Mesodermal cell (in vitro differentiated cells): Measurements from ENCODE around the gene SLC66A2.

Experiments
- H3K27ac ChIP-seq: 2 replicates; pipeline ENCODE4 v1.7.0; 2013; ENCODE audit warnings: mild to moderate bottlenecking, low read depth, low read length, moderate library complexity; ENCODE audit not compliant: severe bottlenecking
- H3K36me3 ChIP-seq: 2 replicates; pipeline ENCODE4 v1.7.1; 2013; ENCODE audit warnings: mild to moderate bottlenecking, low read length, moderate library complexity; ENCODE audit not compliant: control insufficient read depth, insufficient read depth
- H3K4me1 ChIP-seq: one replicate; pipeline ENCODE4 v1.7.1; 2013; ENCODE audit warnings: mild to moderate bottlenecking, low read length; ENCODE audit not compliant: insufficient read depth, control insufficient read depth, poor library complexity, severe bottlenecking
- H3K4me3 ChIP-seq: 2 replicates; pipeline ENCODE4 v1.7.0; 2013; ENCODE audit warnings: low read length, control low read depth, mild to moderate bottlenecking; ENCODE audit not compliant: insufficient read depth, poor library complexity, severe bottlenecking; ENCODE audit errors: extremely low read depth
- H3K9me3 ChIP-seq: 2 replicates; pipeline ENCODE4 v1.7.1; 2013; ENCODE audit warnings: mild to moderate bottlenecking, low read length, moderate library complexity; ENCODE audit not compliant: control insufficient read depth
- WGBS, 2 experiments: methylation state at CpG; one replicate each; pipeline ENCODE4 v1.1.5; 2013; ENCODE audit warnings: missing lambda C conversion rate in 2 of 2; ENCODE audit not compliant: insufficient coverage in 2 of 2; 5-methylcytosine and 5-hydroxymethylcytosine counted together

The SLC66A2 gene

GRCh38 chr18:79926306-79926705 lies 25.1 kb downstream of the SLC66A2 start:
- Histone ChIP-seq H3K9me3 (peaks cover 16% of the 10 kb centered on the region), H3K4me1 (no peaks in the 10 kb centered on the region), H3K4me3 (no peak overlapping the region), H3K27ac (no peak overlapping the region), H3K36me3 (peaks cover 50% of the 10 kb centered on the region)
- 84 to 89% methylated on average over 10 to 11 of the region's 11 CpGs for WGBS, 2 experiments

- WGBS, 2 experiments = 90 to 95% methylated on average over 19 to 22 of the region's 25 CpGs
- no peak overlapping the region for H3K27ac ChIP-seq
- peaks cover 49% of the 10 kb centered on the region for H3K36me3 ChIP-seq
- no peak overlapping the region for H3K4me3 ChIP-seq
- H3K4me1 ChIP-seq = no peaks in the 10 kb centered on the region
- H3K9me3 ChIP-seq = peaks cover 9% of the 10 kb centered on the region
Measured at GRCh38 chr18:79924814-79925731, 26.4 kb downstream of the SLC66A2 start.

- no peak overlapping the region for H3K4me3 ChIP-seq
- WGBS, 2 experiments = 91 to 95% methylated on average over 21 to 24 of the region's 26 CpGs
- H3K9me3 ChIP-seq = no peaks in the 10 kb centered on the region
- H3K4me1 ChIP-seq = no peaks in the 10 kb centered on the region
- H3K27ac ChIP-seq = no peak overlapping the region
- peaks cover 40% of the 10 kb centered on the region for H3K36me3 ChIP-seq
Measured at GRCh38 chr18:79923896-79924585, 27.4 kb downstream of the SLC66A2 start.

- peaks cover 44% of the 10 kb centered on the region for H3K36me3 ChIP-seq
Measured at GRCh38 chr18:79922971-79923411, 28.5 kb downstream of the SLC66A2 start.

GRCh38 chr18:79921984-79922965 lies 29.2 kb downstream of the SLC66A2 start:
- Histone ChIP-seq H3K27ac (no peak overlapping the region), H3K4me3 (no peak overlapping the region), H3K36me3 (peaks cover 50% of the 10 kb centered on the region), H3K4me1 (no peaks in the 10 kb centered on the region), H3K9me3 (no peaks in the 10 kb centered on the region)
- 97 to 99% methylated on average over 13 to 15 of the region's 24 CpGs for WGBS, 2 experiments

More at GRCh38 chr18:79922971-79923411, 28.5 kb downstream of the SLC66A2 start:
- Histone ChIP-seq H3K9me3 (no peaks in the 10 kb centered on the region), H3K4me1 (no peaks in the 10 kb centered on the region), H3K27ac (no peak overlapping the region), H3K4me3 (no peak overlapping the region)
- 86 to 94% methylated on average over 1 to 8 of the region's 17 CpGs for WGBS, 2 experiments

GRCh38 chr18:79919089-79919488 lies 32.4 kb downstream of the SLC66A2 start:
- H3K9me3 ChIP-seq = peaks cover 13% of the 10 kb centered on the region
- 94 to 96% methylated on average over 18 to 19 of the region's 19 CpGs for WGBS, 2 experiments
- no peaks in the 10 kb centered on the region for H3K4me1 ChIP-seq
- no peak overlapping the region for H3K27ac ChIP-seq
- peaks cover 50% of the 10 kb centered on the region for H3K36me3 ChIP-seq
- H3K4me3 ChIP-seq = no peak overlapping the region

GRCh38 chr18:79918615-79919011 lies 32.8 kb downstream of the SLC66A2 start:
- WGBS, 2 experiments = 96 to 98% methylated on average over 10 to 19 of the region's 20 CpGs

GRCh38 chr18:79917853-79918614 lies 33.4 kb downstream of the SLC66A2 start:
- Histone ChIP-seq H3K4me3 (no peak overlapping the region), H3K27ac (no peak overlapping the region), H3K9me3 (peaks cover 13% of the 10 kb centered on the region), H3K36me3 (peaks cover 43% of the 10 kb centered on the region), H3K4me1 (no peaks in the 10 kb centered on the region)
- WGBS, 2 experiments = 92 to 95% methylated on average over 10 to 13 of the region's 25 CpGs

More at GRCh38 chr18:79918615-79919011, 32.8 kb downstream of the SLC66A2 start:
- H3K36me3 ChIP-seq = peaks cover 46% of the 10 kb centered on the region
- H3K27ac ChIP-seq = no peak overlapping the region
- H3K4me1 ChIP-seq = no peaks in the 10 kb centered on the region
- no peak overlapping the region for H3K4me3 ChIP-seq
- H3K9me3 ChIP-seq = peaks cover 13% of the 10 kb centered on the region

GRCh38 chr18:79917169-79917852 lies 34.1 kb downstream of the SLC66A2 start:
- Histone ChIP-seq H3K9me3 (peaks cover 13% of the 10 kb centered on the region), H3K4me1 (no peaks in the 10 kb centered on the region), H3K4me3 (no peak overlapping the region), H3K36me3 (peaks cover 41% of the 10 kb centered on the region), H3K27ac (no peak overlapping the region)
- 93 to 96% methylated on average over 24 to 27 of the region's 28 CpGs for WGBS, 2 experiments
